WI38 (cell line): Measurements from ENCODE around the gene KCNH5.

ENCODE experiments used
- H3K4me3 ChIP-seq: 2 replicates; pipeline ENCODE4 v1.5.1; 2011; ENCODE audit warnings: low read depth, mild to moderate bottlenecking, control low read depth, low read length
- CTCF ChIP-seq: IDR thresholded peaks from 2 replicates; pipeline ENCODE4 v1.5.1; 2012; ENCODE audit warnings: low read depth, mild to moderate bottlenecking, control low read depth, low read length

The KCNH5 gene

GRCh38 chr14:62709773-62710172, 335.5 kb downstream of the KCNH5 start:
- TF ChIP-seq CTCF = no peak
- no peak overlapping the region for H3K4me3 ChIP-seq

- H3K4me3 ChIP-seq = no peak overlapping the region
- no peak for TF ChIP-seq CTCF
These were observed 339.0 kb downstream of the KCNH5 start for GRCh38 chr14:62706217-62706616.

- TF ChIP-seq CTCF = no peak
- H3K4me3 ChIP-seq = no peak overlapping the region
These were observed 347.8 kb downstream of the KCNH5 start for GRCh38 chr14:62697461-62697860.

GRCh38 chr14:62696929-62697328, 348.3 kb downstream of the KCNH5 start:
- no peak overlapping the region for H3K4me3 ChIP-seq
- no peak for TF ChIP-seq CTCF

GRCh38 chr14:62696331-62696924, 348.8 kb downstream of the KCNH5 start:
- H3K4me3 ChIP-seq = no peak overlapping the region
- TF ChIP-seq CTCF = no peak

- no peak for TF ChIP-seq CTCF
These were observed 351.2 kb downstream of the KCNH5 start for GRCh38 chr14:62694075-62694474.

GRCh38 chr14:62692490-62693106, 352.7 kb downstream of the KCNH5 start:
- no peak overlapping the region for H3K4me3 ChIP-seq
- TF ChIP-seq CTCF = no peak

More at GRCh38 chr14:62694075-62694474, 351.2 kb downstream of the KCNH5 start:
- H3K4me3 ChIP-seq = no peak overlapping the region
